H9 (cell line): Measurements from ENCODE around the gene UGT1A6. TPM values are rescaled to one million over a fixed set of nuclear protein-coding genes. Genes with fewer than 3 reads are reported as not detected.

Source experiments
- DNase-seq: peaks from one replicate; pipeline ENCODE4 v3.0.0-alpha.2; 2017
- H2AFZ ChIP-seq: one replicate; pipeline ENCODE4 v1.6.1; 2013; ENCODE audit warnings: mild to moderate bottlenecking, low read length, control low read depth, moderate library complexity
- H2AK5ac ChIP-seq: 2 replicates; pipeline ENCODE4 v1.6.1; 2013; ENCODE audit warnings: low read length, control low read depth, mixed read lengths; ENCODE audit not compliant: insufficient read length
- H2BK120ac ChIP-seq: one replicate; pipeline ENCODE4 v1.6.1; 2013; ENCODE audit warnings: low read depth, mild to moderate bottlenecking, low read length, control low read depth, inconsistent platforms; ENCODE audit not compliant: poor library complexity, severe bottlenecking
- H2BK12ac ChIP-seq: 2 replicates; pipeline ENCODE4 v1.6.1; 2013; ENCODE audit warnings: low read length, control low read depth, mixed read lengths, low read depth; ENCODE audit not compliant: insufficient read length
- H2BK15ac ChIP-seq: 2 replicates; pipeline ENCODE4 v1.6.1; 2013; ENCODE audit warnings: low read depth, low read length, control low read depth
- H2BK20ac ChIP-seq: one replicate; pipeline ENCODE4 v1.6.1; 2013; ENCODE audit warnings: low read depth, mild to moderate bottlenecking, low read length, control low read depth, inconsistent platforms; ENCODE audit not compliant: poor library complexity, severe bottlenecking
- H2BK5ac ChIP-seq: 2 replicates; pipeline ENCODE4 v1.6.1; 2013; ENCODE audit warnings: low read length, control low read depth, mixed read lengths; ENCODE audit not compliant: insufficient read length
- H3K14ac ChIP-seq: 2 replicates; pipeline ENCODE4 v1.6.1; 2013; ENCODE audit warnings: low read length, control low read depth; ENCODE audit not compliant: insufficient read depth
- H3K18ac ChIP-seq: 2 replicates; pipeline ENCODE4 v1.6.1; 2013; ENCODE audit warnings: low read depth, mild to moderate bottlenecking, mixed read lengths, low read length, control low read depth; ENCODE audit not compliant: insufficient read length
- H3K23ac ChIP-seq: 2 replicates; pipeline ENCODE4 v1.6.1; 2013; ENCODE audit warnings: low read length, control low read depth, mixed read lengths, low read depth; ENCODE audit not compliant: insufficient read length
- H3K23me2 ChIP-seq: 2 replicates; pipeline ENCODE4 v1.6.1; 2013; ENCODE audit warnings: low read depth, mild to moderate bottlenecking, mixed read lengths, low read length, control low read depth; ENCODE audit not compliant: insufficient read length, poor library complexity, severe bottlenecking
- H3K27ac ChIP-seq: 2 replicates; pipeline ENCODE4 v1.5.1; 2013; ENCODE audit warnings: low read length, control low read depth, mixed read lengths, low read depth; ENCODE audit not compliant: insufficient read length
- H3K27me3 ChIP-seq: 2 replicates; pipeline ENCODE4 v1.6.1; 2013; ENCODE audit warnings: low read length, control low read depth, inconsistent platforms; ENCODE audit not compliant: insufficient read depth
- H3K4ac ChIP-seq: 2 replicates; pipeline ENCODE4 v1.6.1; 2013; ENCODE audit warnings: low read depth, mild to moderate bottlenecking, control low read depth, inconsistent platforms, low read length, moderate library complexity
- H3K4me1 ChIP-seq: 2 replicates; pipeline ENCODE4 v1.6.1; 2013; ENCODE audit warnings: low read length, control low read depth, inconsistent platforms; ENCODE audit not compliant: insufficient read depth
- H3K4me2 ChIP-seq: 2 replicates; pipeline ENCODE4 v1.6.1; 2013; ENCODE audit warnings: low read length, control low read depth, mixed read lengths; ENCODE audit not compliant: insufficient read length, insufficient read depth
- H3K56ac ChIP-seq: 2 replicates; pipeline ENCODE4 v1.6.1; 2013; ENCODE audit warnings: low read depth, mild to moderate bottlenecking, mixed read lengths, low read length, control low read depth; ENCODE audit not compliant: insufficient read length
- H3K79me1 ChIP-seq: 2 replicates; pipeline ENCODE4 v1.6.1; 2013; ENCODE audit warnings: low read depth, mild to moderate bottlenecking, moderate library complexity, low read length, control low read depth, inconsistent platforms; ENCODE audit not compliant: insufficient read depth, poor library complexity, severe bottlenecking
- H3K79me2 ChIP-seq: 2 replicates; pipeline ENCODE4 v1.6.1; 2013; ENCODE audit warnings: low read length, control low read depth, inconsistent platforms; ENCODE audit not compliant: insufficient read depth
- H3K9ac ChIP-seq: 2 replicates; pipeline ENCODE4 v1.6.1; 2013; ENCODE audit warnings: low read length, control low read depth, mixed read lengths; ENCODE audit not compliant: insufficient read length; ENCODE audit errors: extremely low read depth
- H3K9me3 ChIP-seq: one replicate; pipeline ENCODE4 v1.6.1; 2013; ENCODE audit warnings: low read depth, low read length, inconsistent platforms; ENCODE audit not compliant: control insufficient read depth
- H3T11ph ChIP-seq: one replicate; pipeline ENCODE4 v1.6.1; 2013; ENCODE audit warnings: mild to moderate bottlenecking, low read length, control low read depth, inconsistent platforms
- H4K20me1 ChIP-seq: one replicate; pipeline ENCODE4 v1.6.1; 2013; ENCODE audit not compliant: control insufficient read depth, insufficient read length, insufficient read depth
- H4K5ac ChIP-seq: 2 replicates; pipeline ENCODE4 v1.6.1; 2013; ENCODE audit warnings: low read depth, mild to moderate bottlenecking, mixed read lengths, low read length, control low read depth; ENCODE audit not compliant: insufficient read length
- H4K8ac ChIP-seq: replicated peaks from 2 replicates; pipeline ENCODE4 v1.6.1; 2013; ENCODE audit warnings: low read length, control low read depth, mixed read lengths, low read depth; ENCODE audit not compliant: insufficient read length
- H4K91ac ChIP-seq: 2 replicates; pipeline ENCODE4 v1.6.1; 2013; ENCODE audit warnings: low read depth, mild to moderate bottlenecking, moderate library complexity, mixed read lengths, low read length, control low read depth; ENCODE audit not compliant: insufficient read length
- H3K27ac Mint-ChIP-seq, 3 experiments: 2 replicates in 2 of 3; 3 replicates in 1 of 3; pipeline ENCODE4 v1.8.0; 2020 to 2021; ENCODE audit warnings: mixed read lengths in 3 of 3, mild to moderate bottlenecking in 1 of 3, moderate library complexity in 1 of 3
- H3K27me3 Mint-ChIP-seq: 2 replicates; pipeline ENCODE4 v1.8.0; 2021; ENCODE audit warnings: low read depth, mild to moderate bottlenecking, moderate library complexity, mixed read lengths
- H3K36me3 Mint-ChIP-seq, 3 experiments: 2 replicates in 2 of 3; 3 replicates in 1 of 3; pipeline ENCODE4 v1.8.0; 2020 to 2021; ENCODE audit warnings: low read depth in 3 of 3, mixed read lengths in 3 of 3; ENCODE audit not compliant: insufficient read depth in 1 of 3
- H3K4me1 Mint-ChIP-seq, 2 experiments: 2 replicates each; pipeline ENCODE4 v1.8.0; 2020; ENCODE audit warnings: mixed read lengths in 2 of 2
- H3K4me3 Mint-ChIP-seq, 2 experiments: 2 replicates in 1 of 2; 3 replicates in 1 of 2; pipeline ENCODE4 v1.8.0; 2020 to 2021; ENCODE audit warnings: mild to moderate bottlenecking in 2 of 2, mixed read lengths in 2 of 2, moderate library complexity in 1 of 2
- H3K9me3 Mint-ChIP-seq, 2 experiments: 2 replicates in 1 of 2; 3 replicates in 1 of 2; pipeline ENCODE4 v1.8.0; 2020; ENCODE audit warnings: mild to moderate bottlenecking in 2 of 2, mixed read lengths in 2 of 2, moderate library complexity in 1 of 2
- WGBS: extraction: QIAGEN DNeasy Blood & Tissue Kit; methylation state at CpG from one replicate; pipeline ENCODE4 v1.1.7; 2013; ENCODE audit warnings: missing lambda C conversion rate, low lambda C conversion rate, mixed read lengths; ENCODE audit not compliant: insufficient read length; ENCODE audit errors: extremely low coverage; 5-methylcytosine and 5-hydroxymethylcytosine counted together
- total RNA-seq: library from RNA; stranded (reverse); gene quantifications from 2 replicates; pipeline ENCODE4 v1.2.1, GENCODE V29; 2021
- TF ChIP-seq, protein P1 (sequence below): fragments of 200-600 bp; sonication (generic); conservative IDR thresholded peaks from 3 replicates; pipeline ENCODE4 v1.8.0; 2021; ENCODE audit warnings: antibody characterized with exemption, mild to moderate bottlenecking

Gene UGT1A6
- total RNA-seq, 1 experiment from 2014 or later, result not detected

DNA sequence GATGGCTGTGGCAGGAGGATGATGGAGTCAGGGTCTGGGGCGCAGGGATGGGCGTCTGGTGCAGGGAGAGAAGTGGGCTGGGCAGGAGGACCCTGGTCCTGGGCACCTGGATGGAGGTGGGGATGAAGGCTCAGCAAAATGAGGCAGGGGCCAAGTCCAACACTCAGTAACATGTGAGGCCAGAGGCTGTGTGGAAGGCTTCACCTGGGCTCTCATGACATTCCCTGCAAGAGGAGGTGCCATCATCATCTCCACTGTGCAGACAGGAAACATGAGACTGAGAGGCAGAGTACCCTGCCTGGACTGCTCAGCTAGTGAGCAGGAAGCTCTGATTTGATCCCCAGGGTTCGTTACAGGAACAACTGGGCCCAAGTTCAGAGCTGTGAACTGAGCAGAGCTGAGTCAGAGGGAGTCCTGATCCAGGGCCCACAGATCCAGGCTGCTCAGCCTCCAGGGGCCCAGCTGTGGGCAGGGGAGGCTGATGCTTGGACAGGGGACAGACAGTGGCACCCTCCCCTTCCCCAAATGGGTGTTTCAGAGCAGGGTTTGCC lies 124.7 kb downstream of the UGT1A6 start:
- Histone ChIP-seq H2BK12ac (no peak overlapping the region), H4K91ac (no peak overlapping the region), H3K4ac (no peak overlapping the region), H3K27me3 (no peaks in the 10 kb centered on the region), H3K79me1 (no peaks in the 10 kb centered on the region), H3K9me3 (no peaks in the 10 kb centered on the region), H2BK20ac (no peak overlapping the region), H2AK5ac (no peak overlapping the region), H3K14ac (no peak overlapping the region), H3K4me1 (no peaks in the 10 kb centered on the region), H3K79me2 (no peaks in the 10 kb centered on the region), H3T11ph (no peak overlapping the region), H4K8ac (no peak overlapping the region), H3K23me2 (no peaks in the 10 kb centered on the region), H3K56ac (no peak overlapping the region), H2BK15ac (no peak overlapping the region), H4K5ac (no peak overlapping the region), H3K23ac (no peak overlapping the region), H4K20me1 (no peaks in the 10 kb centered on the region), H3K9ac (no peak overlapping the region), H2BK120ac (no peak overlapping the region), H2BK5ac (no peak overlapping the region), H3K18ac (no peak overlapping the region), H3K27ac (no peak overlapping the region), H2AFZ (no peak overlapping the region), H3K4me2 (no peak overlapping the region)
- Mint-ChIP-seq H3K27ac (no peak overlapping the region), H3K9me3 (no peaks in the 10 kb centered on the region; a peak in 1 of 5 replicates), H3K4me3 (no peak overlapping the region), H3K27me3 (peaks cover 7% of the 10 kb centered on the region), H3K4me1 (no peaks in the 10 kb centered on the region), H3K36me3 (no peaks in the 10 kb centered on the region)
- TF ChIP-seq, protein P1, sequence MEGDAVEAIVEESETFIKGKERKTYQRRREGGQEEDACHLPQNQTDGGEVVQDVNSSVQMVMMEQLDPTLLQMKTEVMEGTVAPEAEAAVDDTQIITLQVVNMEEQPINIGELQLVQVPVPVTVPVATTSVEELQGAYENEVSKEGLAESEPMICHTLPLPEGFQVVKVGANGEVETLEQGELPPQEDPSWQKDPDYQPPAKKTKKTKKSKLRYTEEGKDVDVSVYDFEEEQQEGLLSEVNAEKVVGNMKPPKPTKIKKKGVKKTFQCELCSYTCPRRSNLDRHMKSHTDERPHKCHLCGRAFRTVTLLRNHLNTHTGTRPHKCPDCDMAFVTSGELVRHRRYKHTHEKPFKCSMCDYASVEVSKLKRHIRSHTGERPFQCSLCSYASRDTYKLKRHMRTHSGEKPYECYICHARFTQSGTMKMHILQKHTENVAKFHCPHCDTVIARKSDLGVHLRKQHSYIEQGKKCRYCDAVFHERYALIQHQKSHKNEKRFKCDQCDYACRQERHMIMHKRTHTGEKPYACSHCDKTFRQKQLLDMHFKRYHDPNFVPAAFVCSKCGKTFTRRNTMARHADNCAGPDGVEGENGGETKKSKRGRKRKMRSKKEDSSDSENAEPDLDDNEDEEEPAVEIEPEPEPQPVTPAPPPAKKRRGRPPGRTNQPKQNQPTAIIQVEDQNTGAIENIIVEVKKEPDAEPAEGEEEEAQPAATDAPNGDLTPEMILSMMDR, result no peak
- DNase-seq, result no peak
- no CpG with 5 or more reads among the region's 3 CpGs for WGBS
